ENCODE results near the gene KIF4B.
"Not testable (repeated sequence)": the region's sequence is repeated elsewhere in the genome, so short reads cannot be mapped to it uniquely, and the experiment has no call there.

KIF4B gene

GRCh38 chr5:155008669-155009068, 4.9 kb upstream of the KIF4B start:
- in situ Hi-C loops (cut with MboI; ENCODE audit: low sequenced_read_pairs) = no loop called here

- in situ Hi-C loops (cut with MboI; ENCODE audit: low sequenced_read_pairs) = no loop called here
Observed at GRCh38 chr5:155010881-155011280, 2.7 kb upstream of the KIF4B start.

DNA sequence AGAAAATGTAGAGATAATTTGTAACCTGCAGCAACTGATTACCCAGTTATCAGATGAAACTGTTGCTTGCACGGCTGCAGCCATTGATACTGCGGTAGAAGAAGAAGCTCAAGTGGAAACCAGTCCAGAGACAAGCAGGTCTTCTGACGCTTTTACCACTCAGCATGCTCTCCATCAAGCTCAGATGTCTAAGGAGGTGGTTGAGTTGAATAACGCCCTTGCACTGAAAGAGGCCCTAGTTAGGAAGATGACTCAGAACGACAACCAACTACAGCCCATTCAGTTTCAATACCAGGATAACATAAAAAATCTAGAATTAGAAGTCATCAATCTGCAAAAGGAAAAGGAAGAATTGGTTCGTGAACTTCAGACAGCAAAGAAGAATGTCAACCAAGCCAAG, 1.7 kb downstream of the KIF4B start:
- in situ Hi-C loops (cut with MboI; ENCODE audit: low sequenced_read_pairs) = no loop called here

DNA sequence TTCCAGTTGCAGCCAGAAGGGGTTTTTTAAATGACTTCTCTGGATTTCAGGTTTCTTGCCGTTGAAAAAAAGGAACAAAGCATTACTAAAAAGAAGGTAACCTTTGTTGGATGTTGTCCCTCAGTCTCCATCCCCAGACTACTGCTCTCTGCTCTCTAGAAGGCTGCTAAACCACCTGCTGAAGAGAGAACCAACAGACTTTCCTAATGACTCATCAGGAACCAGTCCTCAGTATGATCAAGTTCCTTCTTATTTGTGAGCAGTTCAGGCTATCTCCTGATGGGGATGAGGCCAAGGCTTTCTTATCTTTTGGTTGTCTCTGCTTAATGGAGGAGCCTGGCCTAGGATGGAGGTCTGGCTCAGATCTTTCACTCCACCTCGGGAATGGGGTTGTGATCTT, 4.1 kb downstream of the KIF4B start:
- in situ Hi-C loops (cut with MboI; ENCODE audit: low sequenced_read_pairs) = no loop called here

DNA sequence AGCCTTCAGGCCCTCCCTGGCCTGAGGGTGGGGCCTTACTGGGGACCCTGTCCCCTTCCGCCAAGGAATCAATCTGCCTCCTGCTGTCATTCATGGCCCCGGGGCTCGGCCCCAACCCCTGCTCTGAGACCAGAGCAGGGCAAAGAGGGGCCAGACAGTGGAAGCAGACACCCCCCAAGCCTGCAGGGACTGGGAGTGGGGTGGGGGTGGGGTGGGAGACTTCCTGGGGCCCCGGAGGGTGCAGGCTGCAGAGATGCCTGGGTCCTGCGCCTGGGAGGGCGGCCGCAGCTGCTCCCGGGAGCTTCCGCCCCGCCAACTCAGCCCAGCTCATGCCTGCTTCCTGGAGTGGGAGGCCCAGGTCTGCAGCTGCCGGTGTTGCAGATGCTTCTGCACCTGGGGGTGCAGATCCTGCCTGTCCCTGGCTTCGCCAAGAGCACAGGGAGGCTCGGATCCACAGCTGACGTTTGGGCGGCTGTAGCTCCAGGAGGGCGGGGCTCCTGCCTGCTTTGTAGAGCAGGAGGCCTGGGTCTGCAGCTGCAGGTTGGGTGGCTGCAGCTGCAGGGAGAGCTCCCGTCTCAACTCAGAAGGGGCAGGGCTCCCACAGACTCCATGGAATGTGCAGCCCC, 6.2 kb downstream of the KIF4B start:
- in situ Hi-C loops (cut with MboI; ENCODE audit: low sequenced_read_pairs) = no loop called here

GRCh38 chr5:155021842-155022241, 8.3 kb downstream of the KIF4B start:
- in situ Hi-C loops (cut with MboI; ENCODE audit: low sequenced_read_pairs) = no loop called here

DNA sequence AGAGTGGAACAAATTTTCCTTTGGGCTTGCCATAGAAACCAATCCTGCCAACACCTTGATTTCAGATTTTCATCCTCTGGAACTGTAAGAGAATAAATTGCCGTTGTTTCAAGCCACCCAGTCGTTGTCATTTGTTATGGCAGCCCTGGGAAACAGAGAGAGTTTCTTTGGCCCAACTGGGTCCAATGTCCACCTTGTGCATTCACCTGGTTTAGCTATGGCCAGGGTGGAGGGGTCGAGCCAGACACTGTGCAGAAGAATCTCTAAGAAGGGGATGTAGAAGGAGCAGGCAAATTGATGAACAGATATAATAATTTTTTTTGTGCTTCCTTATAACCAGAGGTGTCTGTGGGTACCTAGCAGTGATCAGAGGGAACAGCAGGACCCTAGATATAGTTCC, 9.8 kb downstream of the KIF4B start:
- in situ Hi-C loops (cut with MboI; ENCODE audit: low sequenced_read_pairs) = no loop called here

GRCh38 chr5:155024015-155024414, 10.5 kb downstream of the KIF4B start:
- in situ Hi-C loops (cut with MboI; ENCODE audit: low sequenced_read_pairs) = no loop called here

- in situ Hi-C loops (cut with MboI; ENCODE audit: low sequenced_read_pairs) = no loop called here
Observed at GRCh38 chr5:155025895-155026294, 12.3 kb downstream of the KIF4B start.

- in situ Hi-C loops (cut with MboI; ENCODE audit: low sequenced_read_pairs) = no loop called here
Observed at GRCh38 chr5:155027993-155028629, 14.6 kb downstream of the KIF4B start.

DNA sequence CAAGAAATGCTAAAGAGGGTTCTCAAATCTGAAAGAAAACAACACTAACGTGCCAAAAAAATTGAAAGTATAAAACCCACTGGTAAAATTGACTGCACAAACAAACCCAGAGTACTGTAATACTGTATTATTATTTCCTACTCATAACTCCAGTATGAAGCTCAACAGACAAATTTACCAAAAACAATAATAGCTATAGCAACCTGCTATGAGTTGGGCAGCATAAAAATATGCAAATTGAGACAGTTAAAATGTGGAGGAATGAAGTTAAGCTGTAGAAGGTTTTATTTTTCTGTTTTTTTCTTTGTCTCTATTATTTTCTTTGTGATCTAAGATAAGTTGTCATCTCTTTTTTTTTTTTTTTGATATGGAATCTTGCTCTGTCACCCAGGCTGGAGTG, 15.7 kb downstream of the KIF4B start:
- in situ Hi-C loops (cut with MboI; ENCODE audit: low sequenced_read_pairs) = no loop called here

GRCh38 chr5:155034145-155034744, 20.7 kb downstream of the KIF4B start:
- in situ Hi-C loops (cut with MboI; ENCODE audit: low sequenced_read_pairs) = not testable (repeated sequence)

DNA sequence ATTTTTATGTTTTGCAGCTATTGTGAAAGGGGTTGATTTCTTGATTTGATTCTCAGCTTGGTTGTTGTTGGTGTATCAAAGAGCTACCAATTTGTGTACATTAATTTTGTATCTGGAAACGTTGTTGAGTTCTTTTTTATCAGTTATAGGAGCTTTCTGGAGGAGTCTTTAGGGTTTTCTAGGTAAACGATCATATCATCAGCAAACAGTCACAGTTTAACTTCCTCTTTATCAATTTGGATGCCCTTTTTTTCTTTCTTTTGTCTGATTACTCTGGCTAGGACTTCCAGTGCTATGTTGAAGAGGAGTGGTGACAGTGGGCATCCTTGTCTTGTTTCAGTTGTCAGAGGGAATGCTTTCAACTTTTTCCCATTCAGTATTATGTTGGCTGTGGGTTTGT, 21.5 kb downstream of the KIF4B start:
- in situ Hi-C loops (cut with MboI; ENCODE audit: low sequenced_read_pairs) = not testable (repeated sequence)

GRCh38 chr5:155040984-155041653, 27.6 kb downstream of the KIF4B start:
- in situ Hi-C loops (cut with MboI; ENCODE audit: low sequenced_read_pairs) = no loop called here

DNA sequence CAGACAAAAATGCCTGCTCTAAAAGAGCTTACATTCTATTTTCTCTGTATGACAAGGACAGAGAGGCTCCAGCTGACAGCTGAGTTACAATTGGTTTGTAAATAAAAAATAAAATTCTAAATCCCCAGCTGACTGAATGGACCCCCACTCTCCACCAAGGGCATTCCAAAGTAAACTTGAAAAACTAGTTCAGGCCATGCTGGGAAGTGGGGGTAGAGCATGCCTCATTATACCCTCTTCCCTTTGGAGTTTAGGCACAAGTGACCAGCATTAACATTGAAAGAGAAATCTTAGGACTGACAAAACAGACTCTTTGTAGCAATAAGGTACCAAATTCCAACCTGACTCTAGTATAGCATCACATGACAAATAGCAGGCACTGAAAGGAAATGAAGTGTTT, 31.0 kb downstream of the KIF4B start:
- in situ Hi-C loops (cut with MboI; ENCODE audit: low sequenced_read_pairs) = no loop called here

- in situ Hi-C loops (cut with MboI; ENCODE audit: low sequenced_read_pairs) = no loop called here
Observed at GRCh38 chr5:155046591-155046990, 33.0 kb downstream of the KIF4B start.

DNA sequence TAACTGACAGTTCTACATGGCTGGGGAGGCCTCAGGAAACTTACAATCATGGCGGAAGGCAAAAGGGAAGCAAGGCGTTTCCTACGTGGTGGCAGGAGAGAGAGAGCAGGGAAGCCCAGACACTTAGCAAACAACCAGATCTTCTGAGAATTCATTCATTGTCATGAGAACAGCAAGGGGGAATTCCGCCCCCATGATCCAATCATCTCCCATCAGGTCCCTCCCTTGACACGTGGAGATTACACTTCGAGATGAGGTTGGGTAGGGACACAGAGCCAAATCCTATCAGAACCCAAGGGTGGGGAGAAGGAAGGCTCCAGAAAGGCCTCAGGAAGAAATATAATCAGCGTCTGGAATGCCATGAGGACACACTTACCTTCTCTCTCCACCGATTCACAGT, 34.3 kb downstream of the KIF4B start:
- in situ Hi-C loops (cut with MboI; ENCODE audit: low sequenced_read_pairs) = no loop called here

DNA sequence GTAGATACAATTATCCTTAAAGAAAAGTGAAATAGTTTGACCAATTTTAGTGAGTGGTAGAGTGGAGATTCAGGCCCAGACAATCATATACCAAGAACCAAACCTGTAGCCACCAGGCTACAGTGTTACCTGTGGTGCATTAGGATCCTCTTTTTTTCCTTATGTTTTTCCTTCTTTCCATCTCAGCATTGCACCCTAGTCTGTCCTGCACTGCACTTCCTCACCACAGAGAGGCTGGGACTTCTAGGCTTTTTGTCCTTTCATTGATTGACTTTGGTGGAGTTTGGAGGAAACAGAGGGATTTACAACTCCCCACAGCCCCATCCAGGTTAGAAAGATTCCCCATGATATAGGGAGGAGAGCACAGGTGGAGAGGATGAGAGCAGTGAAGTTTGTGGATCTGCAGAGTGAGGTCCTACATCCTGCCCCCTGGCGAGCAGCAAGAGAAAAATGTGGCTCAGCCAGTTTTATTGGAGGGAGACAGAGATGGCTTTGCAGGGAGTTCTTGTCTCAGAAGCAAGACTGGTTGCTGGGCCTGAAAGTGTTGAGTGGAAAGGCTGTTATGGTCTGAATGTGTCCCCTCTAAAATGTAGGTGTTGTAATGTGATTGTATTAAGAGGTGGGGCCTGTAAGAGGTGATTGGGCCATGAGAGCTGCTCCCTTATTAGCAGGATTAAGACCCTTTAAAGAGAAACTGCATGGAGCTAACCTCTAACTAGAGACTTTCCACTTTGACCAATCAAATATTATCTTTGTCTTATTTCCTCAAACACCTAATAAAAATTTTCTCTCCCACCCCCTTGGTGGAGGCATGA, 36.2 kb downstream of the KIF4B start:
- in situ Hi-C loops (cut with MboI; ENCODE audit: low sequenced_read_pairs) = no loop called here

- in situ Hi-C loops (cut with MboI; ENCODE audit: low sequenced_read_pairs) = no loop called here
Observed at GRCh38 chr5:155050384-155051019, 36.9 kb downstream of the KIF4B start.

- in situ Hi-C loops (cut with MboI; ENCODE audit: low sequenced_read_pairs) = no loop called here
Observed at GRCh38 chr5:155052532-155052931, 39.0 kb downstream of the KIF4B start.

DNA sequence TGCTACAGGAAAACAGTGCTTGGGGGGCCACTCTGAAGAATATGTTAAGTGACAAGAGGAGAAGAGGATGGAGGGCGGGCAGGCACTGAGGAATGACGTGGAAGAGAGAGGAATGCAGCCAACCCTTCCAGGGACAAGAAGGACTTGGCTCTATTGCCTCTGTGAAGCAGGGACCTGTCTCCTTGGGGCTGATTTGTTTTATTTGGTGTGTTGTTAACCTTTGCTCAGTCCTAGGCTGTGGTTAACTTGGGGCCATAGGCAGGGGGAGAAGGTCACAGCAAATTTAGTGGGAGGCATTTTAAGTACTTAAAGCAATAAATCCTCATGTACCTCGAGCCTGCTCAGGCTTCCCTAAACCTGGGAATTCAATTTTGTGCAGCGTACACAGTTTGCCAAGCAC, 39.9 kb downstream of the KIF4B start:
- in situ Hi-C loops (cut with MboI; ENCODE audit: low sequenced_read_pairs) = no loop called here
